Hepatocyte (in vitro differentiated cells): ENCODE measurements around the gene FAM20C. TPM values are rescaled to one million over a fixed set of nuclear protein-coding genes. Genes with fewer than 3 reads are reported as not detected.

ENCODE experiments used
- DNase-seq: peaks from one replicate; pipeline ENCODE4 v3.0.0-alpha.2; 2016; ENCODE audit warnings: low spot score
- H2AFZ ChIP-seq: fragments of 200-600 bp; sonication (generic); 2 replicates; pipeline ENCODE4 v1.6.0; 2016; ENCODE audit warnings: antibody characterized with exemption, mild to moderate bottlenecking
- H3K27ac ChIP-seq: fragments of 200-600 bp; sonication (generic); 2 replicates; pipeline ENCODE4 v1.5.1; 2016; ENCODE audit warnings: mild to moderate bottlenecking
- H3K27me3 ChIP-seq: fragments of 200-600 bp; sonication (generic); 2 replicates; pipeline ENCODE4 v1.6.1; 2016
- H3K36me3 ChIP-seq: fragments of 200-600 bp; sonication (generic); replicated peaks from 2 replicates; pipeline ENCODE4 v1.5.1; 2016; ENCODE audit warnings: low read depth; ENCODE audit not compliant: insufficient read depth
- H3K4me1 ChIP-seq: fragments of 200-600 bp; sonication (generic); 2 replicates; pipeline ENCODE4 v1.5.1; 2016; ENCODE audit warnings: mild to moderate bottlenecking, moderate library complexity; ENCODE audit not compliant: insufficient read depth
- H3K4me2 ChIP-seq: fragments of 200-600 bp; sonication (generic); 2 replicates; pipeline ENCODE4 v1.6.0; 2016
- H3K4me3 ChIP-seq: fragments of 200-600 bp; sonication (generic); 2 replicates; pipeline ENCODE4 v1.5.1; 2016; ENCODE audit warnings: mild to moderate bottlenecking
- H3K79me2 ChIP-seq: fragments of 200-600 bp; sonication (generic); 2 replicates; pipeline ENCODE4 v1.6.0; 2017; ENCODE audit warnings: mild to moderate bottlenecking
- H3K9me2 ChIP-seq: fragments of 200-600 bp; sonication (generic); replicated peaks from 2 replicates; pipeline ENCODE4 v1.6.0; 2017; ENCODE audit warnings: mild to moderate bottlenecking; ENCODE audit not compliant: insufficient read depth
- H3K9me3 ChIP-seq: fragments of 200-600 bp; sonication (generic); 2 replicates; pipeline ENCODE4 v1.5.1; 2016; ENCODE audit warnings: low read depth, mild to moderate bottlenecking
- H4K20me1 ChIP-seq: fragments of 200-600 bp; sonication (generic); 2 replicates; pipeline ENCODE4 v1.6.0; 2016; ENCODE audit warnings: mild to moderate bottlenecking; ENCODE audit not compliant: insufficient read depth, poor library complexity, severe bottlenecking
- EZH2 ChIP-seq: fragments of 200-600 bp; sonication (generic); IDR thresholded peaks from 2 replicates; pipeline ENCODE4 v1.6.1; 2016; ENCODE audit warnings: antibody characterized with exemption, mild to moderate bottlenecking, borderline replicate concordance
- EZH2phosphoT487 ChIP-seq: fragments of 200-600 bp; sonication (generic); IDR thresholded peaks from one replicate; pipeline ENCODE4 v1.6.1; 2018; ENCODE audit warnings: antibody characterized with exemption, mild to moderate bottlenecking, low read depth, moderate library complexity; ENCODE audit not compliant: unreplicated experiment, severe bottlenecking
- WGBS: methylation state at CpG from one replicate; pipeline ENCODE4 v1.1.6; 2016; ENCODE audit warnings: low lambda C conversion rate; ENCODE audit errors: missing lambda C conversion rate; 5-methylcytosine and 5-hydroxymethylcytosine counted together
- polyA plus RNA-seq: library from polyadenylated mRNA; unstranded; fragments of >200 nt; fragmentation: Nextera tagmentation; extraction: Ambion mirVana; gene quantifications from 2 replicates; pipeline ENCODE4 v1.2.1, GENCODE V29; 2016
- total RNA-seq: library from RNA; depleted of rRNA; stranded (reverse); fragments of >200 nt; gene quantifications from 2 replicates; pipeline ENCODE4 v1.2.3, GENCODE V29; 2014
- TF ChIP-seq, protein P1 (sequence below): fragments of 200-600 bp; sonication (generic); IDR thresholded peaks from 2 replicates; pipeline ENCODE4 v1.5.1; 2016; ENCODE audit warnings: antibody characterized with exemption, mild to moderate bottlenecking; ENCODE audit not compliant: poor library complexity

FAM20C gene
- total and polyA plus RNA-seq, 2 experiments from 2014 or later, result 24.4 to 42.5 TPM

DNA sequence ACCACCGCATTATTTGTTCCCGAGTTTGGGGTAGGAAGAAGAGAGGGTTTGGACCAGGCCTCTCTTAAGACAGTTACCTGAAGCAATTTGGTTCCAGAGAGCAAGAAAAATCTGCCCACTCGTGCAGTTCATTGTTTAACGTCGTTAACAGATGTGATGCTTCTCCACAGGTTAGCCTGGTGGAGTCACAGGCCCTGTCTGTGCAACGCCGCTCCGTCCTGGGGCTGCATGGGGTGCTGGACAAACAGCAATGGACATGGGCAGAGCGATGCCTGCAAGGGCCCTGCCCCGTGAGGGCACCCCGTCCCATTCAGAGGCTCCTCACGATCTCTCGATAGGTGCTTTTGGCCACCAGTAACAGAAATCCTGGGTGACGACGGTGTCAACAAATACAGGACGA, 107.3 kb downstream of the FAM20C start:
- no peaks in the 10 kb centered on the region for H3K9me2 ChIP-seq
- no peak overlapping the region for H3K4me3 ChIP-seq
- no peaks in the 10 kb centered on the region for H3K36me3 ChIP-seq
- H3K27ac ChIP-seq, result no peak overlapping the region
- peaks cover 2% of the 10 kb centered on the region for H3K4me1 ChIP-seq
- 91% methylated on average over 16 of the region's 16 CpGs for WGBS
- H3K9me3 ChIP-seq, result no peaks in the 10 kb centered on the region
- H3K79me2 ChIP-seq, result no peaks in the 10 kb centered on the region
- no peak overlapping the region for H2AFZ ChIP-seq
- no peaks in the 10 kb centered on the region for H3K27me3 ChIP-seq
- DNase-seq, result no peak
- H4K20me1 ChIP-seq, result no peaks in the 10 kb centered on the region
- no peak overlapping the region for H3K4me2 ChIP-seq
- no peak for TF ChIP-seq EZH2
- TF ChIP-seq EZH2phosphoT487, result no peak
- TF ChIP-seq, protein P1, sequence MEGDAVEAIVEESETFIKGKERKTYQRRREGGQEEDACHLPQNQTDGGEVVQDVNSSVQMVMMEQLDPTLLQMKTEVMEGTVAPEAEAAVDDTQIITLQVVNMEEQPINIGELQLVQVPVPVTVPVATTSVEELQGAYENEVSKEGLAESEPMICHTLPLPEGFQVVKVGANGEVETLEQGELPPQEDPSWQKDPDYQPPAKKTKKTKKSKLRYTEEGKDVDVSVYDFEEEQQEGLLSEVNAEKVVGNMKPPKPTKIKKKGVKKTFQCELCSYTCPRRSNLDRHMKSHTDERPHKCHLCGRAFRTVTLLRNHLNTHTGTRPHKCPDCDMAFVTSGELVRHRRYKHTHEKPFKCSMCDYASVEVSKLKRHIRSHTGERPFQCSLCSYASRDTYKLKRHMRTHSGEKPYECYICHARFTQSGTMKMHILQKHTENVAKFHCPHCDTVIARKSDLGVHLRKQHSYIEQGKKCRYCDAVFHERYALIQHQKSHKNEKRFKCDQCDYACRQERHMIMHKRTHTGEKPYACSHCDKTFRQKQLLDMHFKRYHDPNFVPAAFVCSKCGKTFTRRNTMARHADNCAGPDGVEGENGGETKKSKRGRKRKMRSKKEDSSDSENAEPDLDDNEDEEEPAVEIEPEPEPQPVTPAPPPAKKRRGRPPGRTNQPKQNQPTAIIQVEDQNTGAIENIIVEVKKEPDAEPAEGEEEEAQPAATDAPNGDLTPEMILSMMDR, result no peak

- Histone ChIP-seq H3K4me2 (no peak overlapping the region), H3K27me3 (no peaks in the 10 kb centered on the region), H3K27ac (no peak overlapping the region), H3K79me2 (no peaks in the 10 kb centered on the region), H3K9me2 (no peaks in the 10 kb centered on the region), H3K9me3 (no peaks in the 10 kb centered on the region), H4K20me1 (no peaks in the 10 kb centered on the region), H3K4me1 (no peaks in the 10 kb centered on the region), H2AFZ (no peak overlapping the region), H3K4me3 (no peak overlapping the region), H3K36me3 (no peaks in the 10 kb centered on the region)
- 93% methylated on average over 10 of the region's 10 CpGs for WGBS
- DNase-seq, result no peak
- TF ChIP-seq EZH2phosphoT487, result no peak
- TF ChIP-seq, protein P1, result no peak
- TF ChIP-seq EZH2, result no peak
Measured at GRCh38 chr7:300048-300447, 107.7 kb downstream of the FAM20C start.

DNA sequence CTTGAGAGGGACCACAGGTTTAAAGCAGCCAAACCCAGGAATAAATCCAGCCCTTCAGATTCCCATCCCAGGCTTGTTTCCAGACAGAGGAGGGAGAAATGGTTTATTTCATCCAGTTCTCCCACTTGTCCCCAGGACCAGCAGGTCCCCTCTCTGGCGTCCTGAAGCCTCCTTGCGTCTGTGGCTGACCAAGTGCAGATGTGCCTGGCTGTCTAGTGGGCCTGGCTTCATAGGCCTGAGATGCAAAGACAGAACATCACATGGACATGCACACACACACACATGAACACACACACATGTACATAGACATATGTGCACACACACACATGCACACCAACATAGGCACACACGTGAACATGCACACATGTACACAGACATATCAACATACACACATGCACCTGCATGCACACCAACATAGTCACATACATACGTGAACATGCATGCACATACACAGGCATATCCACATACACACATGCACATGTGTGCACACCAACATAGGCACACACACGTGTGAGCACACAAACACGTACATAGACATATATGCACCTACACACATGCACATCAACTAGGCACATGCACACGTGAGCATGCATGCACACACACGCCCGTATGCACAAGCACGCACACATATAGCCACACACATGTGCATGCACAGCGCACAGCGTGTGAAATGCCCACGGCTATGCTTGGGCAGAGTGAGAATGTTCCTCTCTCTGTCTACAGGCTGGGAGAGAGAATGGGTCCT, 108.3 kb downstream of the FAM20C start:
- TF ChIP-seq, protein P1, result no peak
- TF ChIP-seq EZH2phosphoT487 (no peak), EZH2 (no peak)
- Histone ChIP-seq H3K27me3 (no peaks in the 10 kb centered on the region), H2AFZ (no peak overlapping the region), H3K4me3 (no peak overlapping the region), H3K27ac (no peak overlapping the region), H3K9me2 (no peaks in the 10 kb centered on the region), H3K79me2 (no peaks in the 10 kb centered on the region), H3K36me3 (no peaks in the 10 kb centered on the region), H3K4me2 (no peak overlapping the region), H3K9me3 (no peaks in the 10 kb centered on the region), H3K4me1 (no peaks in the 10 kb centered on the region), H4K20me1 (no peaks in the 10 kb centered on the region)
- 94% methylated on average over 13 of the region's 13 CpGs for WGBS
- no peak for DNase-seq
